Endodermal cell (in vitro differentiated cells): ENCODE data around the gene PPP4R2. TPM values are rescaled to one million over a fixed set of nuclear protein-coding genes. Genes with fewer than 3 reads are reported as not detected.
A peak's percentile ranks its signal among the peaks of the same experiment; 100 is the strongest.

Source experiments
- DNase-seq: peaks from one replicate; pipeline ENCODE4 v3.0.0-alpha.2; 2017
- H3K27ac ChIP-seq: 2 replicates; pipeline ENCODE4 v1.5.1; 2013; ENCODE audit warnings: mild to moderate bottlenecking, low read depth, low read length, moderate library complexity
- H3K27me3 ChIP-seq: 2 replicates; pipeline ENCODE4 v1.6.1; 2013; ENCODE audit warnings: mild to moderate bottlenecking, low read length, moderate library complexity; ENCODE audit not compliant: insufficient read depth, control insufficient read depth, poor library complexity, severe bottlenecking
- H3K36me3 ChIP-seq: 2 replicates; pipeline ENCODE4 v1.7.0; 2013; ENCODE audit warnings: mild to moderate bottlenecking, low read length, moderate library complexity; ENCODE audit not compliant: control insufficient read depth, insufficient read depth
- H3K4me1 ChIP-seq: one replicate; pipeline ENCODE4 v1.7.0; 2013; ENCODE audit warnings: low read length; ENCODE audit not compliant: control insufficient read depth, insufficient read depth
- H3K4me3 ChIP-seq: 2 replicates; pipeline ENCODE4 v1.5.1; 2013; ENCODE audit warnings: mild to moderate bottlenecking, low read length, moderate library complexity
- H3K9ac ChIP-seq: 2 replicates; pipeline ENCODE4 v1.6.1; 2013; ENCODE audit warnings: mild to moderate bottlenecking, low read length, moderate library complexity; ENCODE audit not compliant: poor library complexity, severe bottlenecking; ENCODE audit errors: extremely low read depth
- H3K9me3 ChIP-seq: 2 replicates; pipeline ENCODE4 v1.6.1; 2013; ENCODE audit warnings: mild to moderate bottlenecking, low read length, moderate library complexity; ENCODE audit not compliant: control insufficient read depth
- H3K27ac Mint-ChIP-seq: 2 replicates; pipeline ENCODE4 v1.8.0; 2020; ENCODE audit warnings: mixed read lengths
- H3K27me3 Mint-ChIP-seq: 2 replicates; pipeline ENCODE4 v1.8.0; 2021; ENCODE audit warnings: mild to moderate bottlenecking, mixed read lengths; ENCODE audit not compliant: insufficient read depth
- H3K36me3 Mint-ChIP-seq: 2 replicates; pipeline ENCODE4 v1.8.0; 2020; ENCODE audit warnings: low read depth, mixed read lengths
- H3K4me1 Mint-ChIP-seq: 2 replicates; pipeline ENCODE4 v1.8.0; 2020; ENCODE audit warnings: mixed read lengths
- H3K4me3 Mint-ChIP-seq: 2 replicates; pipeline ENCODE4 v1.8.0; 2020; ENCODE audit warnings: mild to moderate bottlenecking, moderate library complexity, mixed read lengths
- H3K9me3 Mint-ChIP-seq: 2 replicates; pipeline ENCODE4 v1.8.0; 2020; ENCODE audit warnings: mild to moderate bottlenecking, mixed read lengths
- WGBS, 2 experiments: methylation state at CpG; one replicate each; pipeline versions ENCODE4 v1.1.5 to v1.1.7; 2013; ENCODE audit warnings: missing lambda C conversion rate in 2 of 2, mixed read lengths in 1 of 2; ENCODE audit not compliant: insufficient coverage in 1 of 2, insufficient read length in 1 of 2; 5-methylcytosine and 5-hydroxymethylcytosine counted together
- total RNA-seq, 2 donors: library from RNA; stranded (reverse); fragmentation: NEBNext Ultra II Directional in 1 of 2; extraction: Animal tissue kit (Norgen Biotek cat#: 25700) in 1 of 2; gene quantifications; 2 replicates in 1 of 2; 3 replicates in 1 of 2; pipeline ENCODE4 v1.2.1, GENCODE V29; 2021
- TF ChIP-seq, protein P1 (sequence below): fragments of 200-600 bp; sonication (generic); conservative IDR thresholded peaks from 2 replicates; pipeline ENCODE4 v1.5.0; 2021; ENCODE audit warnings: antibody characterized with exemption, mild to moderate bottlenecking

The PPP4R2 gene
- total RNA-seq, 2 donors from 2014 or later: 133 to 157 TPM

DNA sequence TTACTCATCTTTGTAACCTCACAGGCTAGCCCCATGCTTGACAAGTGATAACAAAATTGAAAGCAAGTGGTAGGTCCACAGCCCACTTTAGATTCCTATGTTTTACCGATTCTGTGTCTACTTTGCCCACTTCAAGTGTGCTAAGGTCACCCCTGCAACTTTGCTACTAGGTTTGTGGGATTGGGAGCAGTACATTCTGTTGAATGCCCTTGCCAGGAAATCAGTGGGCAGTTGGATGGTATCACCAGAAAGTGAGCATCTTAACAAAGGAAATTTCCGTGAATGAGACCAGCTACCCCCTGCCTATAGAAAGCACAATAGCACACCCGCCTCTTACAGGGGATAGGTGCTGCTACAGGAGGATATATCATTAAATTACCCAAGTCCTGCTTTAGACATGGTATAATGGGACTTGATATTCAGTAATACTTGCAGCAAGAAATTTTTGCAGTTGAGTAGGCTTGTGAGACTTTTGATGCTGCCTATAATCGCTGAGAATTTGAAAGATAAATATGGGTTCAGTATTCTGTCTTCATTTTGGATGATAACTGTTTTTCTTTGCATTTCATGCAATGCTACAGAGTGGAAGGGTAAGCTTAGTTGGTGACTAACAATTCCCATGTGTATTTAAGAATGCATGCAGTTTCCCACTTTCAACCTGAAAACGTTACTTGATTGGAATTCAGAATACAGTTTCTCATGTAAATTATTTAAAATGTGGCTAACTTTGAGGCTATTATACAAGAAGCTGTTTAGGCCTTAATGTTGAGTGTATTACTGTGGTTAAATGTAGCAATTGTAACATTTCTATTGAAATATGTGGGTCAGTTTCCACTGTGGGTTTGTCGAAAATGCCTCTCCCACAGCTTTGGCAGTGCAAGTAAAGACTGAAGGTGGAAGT lies 74.3 kb downstream of the PPP4R2 start:
- Histone ChIP-seq H3K27me3 (no peaks in the 10 kb centered on the region), H3K4me1 (no peaks in the 10 kb centered on the region), H3K9me3 (no peaks in the 10 kb centered on the region), H3K27ac (no peak overlapping the region), H3K36me3 (peaks cover 27% of the 10 kb centered on the region), H3K9ac (no peak overlapping the region), H3K4me3 (no peak overlapping the region)
- 72 to 74% methylated on average over 4 to 6 of the region's 6 CpGs for WGBS, 2 experiments
- Mint-ChIP-seq H3K4me1 (peaks cover 13% of the 10 kb centered on the region), H3K36me3 (peaks cover 12% of the 10 kb centered on the region), H3K9me3 (no peaks in the 10 kb centered on the region), H3K27ac (peak overlapping the region; percentile 37), H3K27me3 (no peaks in the 10 kb centered on the region), H3K4me3 (no peak overlapping the region)
- TF ChIP-seq, protein P1, sequence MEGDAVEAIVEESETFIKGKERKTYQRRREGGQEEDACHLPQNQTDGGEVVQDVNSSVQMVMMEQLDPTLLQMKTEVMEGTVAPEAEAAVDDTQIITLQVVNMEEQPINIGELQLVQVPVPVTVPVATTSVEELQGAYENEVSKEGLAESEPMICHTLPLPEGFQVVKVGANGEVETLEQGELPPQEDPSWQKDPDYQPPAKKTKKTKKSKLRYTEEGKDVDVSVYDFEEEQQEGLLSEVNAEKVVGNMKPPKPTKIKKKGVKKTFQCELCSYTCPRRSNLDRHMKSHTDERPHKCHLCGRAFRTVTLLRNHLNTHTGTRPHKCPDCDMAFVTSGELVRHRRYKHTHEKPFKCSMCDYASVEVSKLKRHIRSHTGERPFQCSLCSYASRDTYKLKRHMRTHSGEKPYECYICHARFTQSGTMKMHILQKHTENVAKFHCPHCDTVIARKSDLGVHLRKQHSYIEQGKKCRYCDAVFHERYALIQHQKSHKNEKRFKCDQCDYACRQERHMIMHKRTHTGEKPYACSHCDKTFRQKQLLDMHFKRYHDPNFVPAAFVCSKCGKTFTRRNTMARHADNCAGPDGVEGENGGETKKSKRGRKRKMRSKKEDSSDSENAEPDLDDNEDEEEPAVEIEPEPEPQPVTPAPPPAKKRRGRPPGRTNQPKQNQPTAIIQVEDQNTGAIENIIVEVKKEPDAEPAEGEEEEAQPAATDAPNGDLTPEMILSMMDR: no peak
- DNase-seq: peak; percentile 57

DNA sequence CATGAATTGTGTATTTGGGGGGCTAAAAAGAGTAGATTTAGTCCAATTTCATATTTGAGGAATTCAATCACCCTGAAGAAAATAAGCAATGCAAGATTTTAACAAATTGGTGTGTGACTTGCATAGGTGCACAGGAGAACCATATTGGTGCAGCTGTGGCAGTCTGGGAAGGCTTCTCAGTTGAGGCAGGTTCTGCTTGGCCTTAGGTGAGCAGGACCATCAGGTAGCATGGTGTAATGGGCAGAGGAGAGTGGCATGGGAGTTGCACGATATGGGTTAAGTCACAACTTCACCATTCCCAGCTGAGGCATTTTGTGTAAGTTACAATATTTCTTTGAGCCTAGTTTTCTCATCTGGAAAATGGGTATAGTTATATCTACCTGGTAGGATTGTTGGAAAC lies 75.3 kb downstream of the PPP4R2 start:
- DNase-seq: no peak
- Mint-ChIP-seq H3K36me3 (peaks cover 5% of the 10 kb centered on the region), H3K27me3 (no peaks in the 10 kb centered on the region), H3K9me3 (no peaks in the 10 kb centered on the region), H3K4me3 (no peak overlapping the region), H3K27ac (no peak overlapping the region), H3K4me1 (peaks cover 13% of the 10 kb centered on the region)
- Histone ChIP-seq H3K4me1 (no peaks in the 10 kb centered on the region), H3K9me3 (no peaks in the 10 kb centered on the region), H3K27ac (no peak overlapping the region), H3K4me3 (no peak overlapping the region), H3K9ac (no peak overlapping the region), H3K36me3 (peaks cover 19% of the 10 kb centered on the region), H3K27me3 (no peaks in the 10 kb centered on the region)
- WGBS, 2 experiments: 91% methylated on average over 1 of the region's 1 CpG; no CpG with 5 or more reads in 1 of the 2 experiments
- TF ChIP-seq, protein P1: no peak

- DNase-seq: no peak
- Histone ChIP-seq H3K36me3 (peaks cover 12% of the 10 kb centered on the region), H3K27ac (no peak overlapping the region), H3K9ac (no peak overlapping the region), H3K4me3 (no peak overlapping the region), H3K9me3 (no peaks in the 10 kb centered on the region), H3K27me3 (no peaks in the 10 kb centered on the region), H3K4me1 (no peaks in the 10 kb centered on the region)
- TF ChIP-seq, protein P1: no peak
- Mint-ChIP-seq H3K9me3 (no peaks in the 10 kb centered on the region), H3K36me3 (peaks cover 5% of the 10 kb centered on the region), H3K27ac (peak overlapping the region; percentile 78), H3K4me3 (no peak overlapping the region), H3K4me1 (peaks cover 13% of the 10 kb centered on the region), H3K27me3 (no peaks in the 10 kb centered on the region)
- WGBS, 2 experiments: 100% methylated on average over 1 of the region's 1 CpG; no CpG with 5 or more reads in 1 of the 2 experiments
Measured at GRCh38 chr3:73072634-73073033, 76.0 kb downstream of the PPP4R2 start.
